Liver (tissue), 3 donors: ENCODE data around the gene ITGB6.

ENCODE experiments used
- ATF3 ChIP-seq: IDR thresholded peaks from 2 replicates; pipeline ENCODE4 v1.6.1; 2016; ENCODE audit warnings: antibody characterized with exemption
- CTCF ChIP-seq: fragments of 150-350 bp; IDR thresholded peaks from 2 replicates; pipeline ENCODE4 v1.5.1; 2017; ENCODE audit warnings: improper control_type of control experiment, low read depth, low read length; ENCODE audit not compliant: missing input control
- GABPA ChIP-seq, 2 donors: IDR thresholded peaks in 1 of 2; conservative IDR thresholded peaks in 1 of 2; 2 replicates each; pipeline ENCODE4 v1.6.1; 2016; ENCODE audit warnings: antibody characterized with exemption in 2 of 2, mild to moderate bottlenecking in 1 of 2, moderate library complexity in 1 of 2
- JUND ChIP-seq, 2 donors: IDR thresholded peaks; 2 replicates each; pipeline ENCODE4 v1.6.1; 2016; ENCODE audit warnings: antibody characterized with exemption in 2 of 2
- MAX ChIP-seq: IDR thresholded peaks from 2 replicates; pipeline ENCODE4 v1.6.1; 2016; ENCODE audit warnings: antibody characterized with exemption
- NR2F2 ChIP-seq: IDR thresholded peaks from 2 replicates; pipeline ENCODE4 v1.6.1; 2016; ENCODE audit warnings: antibody characterized with exemption
- RAD21 ChIP-seq, 2 donors: IDR thresholded peaks; 2 replicates each; pipeline ENCODE4 v1.6.1; 2016; ENCODE audit warnings: antibody characterized with exemption in 2 of 2, mild to moderate bottlenecking in 2 of 2
- RXRA ChIP-seq, 2 donors: IDR thresholded peaks; 2 replicates each; pipeline ENCODE4 v1.6.1; 2017 to 2018; ENCODE audit warnings: antibody characterized with exemption in 2 of 2, mild to moderate bottlenecking in 1 of 2
- TAF1 ChIP-seq: conservative IDR thresholded peaks from 2 replicates; pipeline ENCODE4 v1.6.1; 2016; ENCODE audit warnings: antibody characterized with exemption, mild to moderate bottlenecking
- YY1 ChIP-seq: IDR thresholded peaks from 2 replicates; pipeline ENCODE4 v1.6.1; 2016; ENCODE audit warnings: antibody characterized with exemption, mild to moderate bottlenecking
- donor health status: healthy.
- donor health status: healthy.

GRCh38 chr2:160199053-160199452 is 1.0 kb downstream of the ITGB6 start:
- TF ChIP-seq TAF1 (no peak), CTCF (no peak), JUND (IDR thresholded peaks at IDR 0.05) (no peak), YY1 (no peak), MAX (no peak), ATF3 (no peak), RAD21 (IDR thresholded peaks at IDR 0.05) (no peak), RXRA (IDR thresholded peaks at IDR 0.05) (no peak), GABPA (IDR thresholded peaks at IDR 0.05 in 1 of 2, conservative IDR thresholded peaks at IDR 0.05 in 1 of 2) (no peak), NR2F2 (no peak)
